ENCODE results near the gene KRT12. TPM values are rescaled to one million over a fixed set of nuclear protein-coding genes. Genes with fewer than 3 reads are reported as not detected.

Gene KRT12
- total RNA-seq, 1 donor from 2014 or later: not detected

- no peak overlapping the region for H3K4me3 ChIP-seq (ENCODE audit: low read depth, low read length)
- DNase-seq (ENCODE audit: low read depth): no peak
- no peak for TF ChIP-seq CTCF (conservative IDR thresholded peaks at IDR 0.05; ENCODE audit: low read depth, low read length)
Measured at GRCh38 chr17:40910441-40910841, 43.4 kb upstream of the KRT12 start.

- no peak for TF ChIP-seq CTCF (conservative IDR thresholded peaks at IDR 0.05; ENCODE audit: low read depth, low read length)
- no peak for DNase-seq (ENCODE audit: low read depth)
- H3K4me3 ChIP-seq (ENCODE audit: low read depth, low read length): no peak overlapping the region
Measured at GRCh38 chr17:40909755-40910154, 42.7 kb upstream of the KRT12 start.

GRCh38 chr17:40909351-40909750 lies 42.3 kb upstream of the KRT12 start:
- TF ChIP-seq CTCF (conservative IDR thresholded peaks at IDR 0.05; ENCODE audit: low read depth, low read length): peak; percentile 83
- no peak overlapping the region for H3K4me3 ChIP-seq (ENCODE audit: low read depth, low read length)
- peak; percentile 70 for DNase-seq (ENCODE audit: low read depth)

GRCh38 chr17:40906613-40907012 lies 39.6 kb upstream of the KRT12 start:
- DNase-seq (ENCODE audit: low read depth): no peak
- no peak for TF ChIP-seq CTCF (conservative IDR thresholded peaks at IDR 0.05; ENCODE audit: low read depth, low read length)
- H3K4me3 ChIP-seq (ENCODE audit: low read depth, low read length): no peak overlapping the region

- TF ChIP-seq CTCF (conservative IDR thresholded peaks at IDR 0.05; ENCODE audit: low read depth, low read length): no peak
- no peak overlapping the region for H3K4me3 ChIP-seq (ENCODE audit: low read depth, low read length)
- no peak for DNase-seq (ENCODE audit: low read depth)
Measured at GRCh38 chr17:40905370-40905769, 38.3 kb upstream of the KRT12 start.

- peak overlapping the region; percentile 11 for H3K4me3 ChIP-seq (ENCODE audit: low read depth, low read length)
- peak; percentile 98 for DNase-seq (ENCODE audit: low read depth)
- no peak for TF ChIP-seq CTCF (conservative IDR thresholded peaks at IDR 0.05; ENCODE audit: low read depth, low read length)
Measured at GRCh38 chr17:40903129-40903847, 36.3 kb upstream of the KRT12 start.

GRCh38 chr17:40902498-40902897 lies 35.5 kb upstream of the KRT12 start:
- no peak for TF ChIP-seq CTCF (conservative IDR thresholded peaks at IDR 0.05; ENCODE audit: low read depth, low read length)
- H3K4me3 ChIP-seq (ENCODE audit: low read depth, low read length): no peak overlapping the region
- no peak for DNase-seq (ENCODE audit: low read depth)
